ENCODE data around the gene TBC1D17. TPM values are rescaled to one million over a fixed set of nuclear protein-coding genes. Genes with fewer than 3 reads are reported as not detected.

The TBC1D17 gene
- total RNA-seq, 1 experiment from 2014 or later = 35.1 TPM

- CTCF ChIA-PET = no interaction called here
Measured at GRCh38 chr19:49872245-49873128, 5.0 kb upstream of the TBC1D17 start.

GRCh38 chr19:49873129-49873521 is 4.4 kb upstream of the TBC1D17 start:
- POLR2A ChIA-PET (ENCODE audit: low non-redundant PET) = no interaction called here
- no peak for DNase-seq (ENCODE audit: low spot score)
- Histone ChIP-seq H3K4me1 (ENCODE audit: insufficient read depth, low read length, poor library complexity, severe bottlenecking) (peaks cover 21% of the 10 kb centered on the region), H3K4me3 (ENCODE audit: low read depth, low read length, poor library complexity, severe bottlenecking) (no peak overlapping the region), H3K36me3 (ENCODE audit: insufficient read depth, low read length, poor library complexity, severe bottlenecking) (peaks cover 7% of the 10 kb centered on the region), H3K9me3 (ENCODE audit: low read depth, low read length, poor library complexity, severe bottlenecking) (no peaks in the 10 kb centered on the region), H3K27me3 (replicated peaks; ENCODE audit: insufficient read depth, low read depth, low read length, poor library complexity) (no peaks in the 10 kb centered on the region), H3K27ac (ENCODE audit: low read depth, low read length, poor library complexity, severe bottlenecking) (no peak overlapping the region)
- no TSS peak for BruUV-seq (replicated peaks)
- CTCF ChIA-PET = no interaction called here
- TF ChIP-seq EZH2 (IDR thresholded peaks at IDR 0.05; ENCODE audit: borderline replicate concordance, low read depth, low read length, poor library complexity, severe bottlenecking) = no peak
- TF ChIP-seq CTCF (conservative IDR thresholded peaks at IDR 0.05; ENCODE audit: low read depth, low read length) = no peak
- intact Hi-C loops (cut with micrococcal nuclease; ENCODE audit: unreplicated experiment) = loop anchor here (10.0 kb wide), 1 partner anchor 378 kb away; the partner anchor contains the start of gene RPS11

More at GRCh38 chr19:49872245-49873128, 5.0 kb upstream of the TBC1D17 start:
- TF ChIP-seq CTCF (conservative IDR thresholded peaks at IDR 0.05; ENCODE audit: low read depth, low read length) (no peak), EZH2 (IDR thresholded peaks at IDR 0.05; ENCODE audit: borderline replicate concordance, low read depth, low read length, poor library complexity, severe bottlenecking) (no peak)
- Histone ChIP-seq H3K36me3 (ENCODE audit: insufficient read depth, low read length, poor library complexity, severe bottlenecking) (peaks cover 7% of the 10 kb centered on the region), H3K27me3 (replicated peaks; ENCODE audit: insufficient read depth, low read depth, low read length, poor library complexity) (no peaks in the 10 kb centered on the region), H3K4me3 (ENCODE audit: low read depth, low read length, poor library complexity, severe bottlenecking) (no peak overlapping the region), H3K9me3 (ENCODE audit: low read depth, low read length, poor library complexity, severe bottlenecking) (no peaks in the 10 kb centered on the region), H3K27ac (ENCODE audit: low read depth, low read length, poor library complexity, severe bottlenecking) (no peak overlapping the region), H3K4me1 (ENCODE audit: insufficient read depth, low read length, poor library complexity, severe bottlenecking) (peaks cover 21% of the 10 kb centered on the region)
- no peak for DNase-seq (ENCODE audit: low spot score)
- intact Hi-C loops (cut with micrococcal nuclease; ENCODE audit: unreplicated experiment) = loop anchor here (10.0 kb wide), 1 partner anchor 378 kb away; the partner anchor contains the start of gene RPS11
- BruUV-seq (replicated peaks) = no TSS peak
- POLR2A ChIA-PET (ENCODE audit: low non-redundant PET) = no interaction called here

GRCh38 chr19:49873834-49874233 is 3.7 kb upstream of the TBC1D17 start:
- POLR2A ChIA-PET (ENCODE audit: low non-redundant PET) = no interaction called here
- no peak for DNase-seq (ENCODE audit: low spot score)
- CTCF ChIA-PET = no interaction called here
- no TSS peak for BruUV-seq (replicated peaks)
- Histone ChIP-seq H3K27ac (ENCODE audit: low read depth, low read length, poor library complexity, severe bottlenecking) (no peak overlapping the region), H3K27me3 (replicated peaks; ENCODE audit: insufficient read depth, low read depth, low read length, poor library complexity) (no peaks in the 10 kb centered on the region), H3K36me3 (ENCODE audit: insufficient read depth, low read length, poor library complexity, severe bottlenecking) (peaks cover 7% of the 10 kb centered on the region), H3K4me1 (ENCODE audit: insufficient read depth, low read length, poor library complexity, severe bottlenecking) (peaks cover 22% of the 10 kb centered on the region), H3K9me3 (ENCODE audit: low read depth, low read length, poor library complexity, severe bottlenecking) (no peaks in the 10 kb centered on the region), H3K4me3 (ENCODE audit: low read depth, low read length, poor library complexity, severe bottlenecking) (no peak overlapping the region)
- intact Hi-C loops (cut with micrococcal nuclease; ENCODE audit: unreplicated experiment) = loop anchor here (10.0 kb wide), 1 partner anchor 379 kb away; the partner anchor contains the start of gene RPS11
- no peak for TF ChIP-seq CTCF (conservative IDR thresholded peaks at IDR 0.05; ENCODE audit: low read depth, low read length)
- TF ChIP-seq EZH2 (IDR thresholded peaks at IDR 0.05; ENCODE audit: borderline replicate concordance, low read depth, low read length, poor library complexity, severe bottlenecking) = no peak
